Smooth muscle cell (in vitro differentiated cells): ENCODE data around the gene CCDC15. TPM values are rescaled to one million over a fixed set of nuclear protein-coding genes. Genes with fewer than 3 reads are reported as not detected.
A peak's percentile ranks its signal among the peaks of the same experiment; 100 is the strongest.

ENCODE experiments used
- DNase-seq: peaks from one replicate; lab custom pipeline; 2025; ENCODE audit not compliant: unreplicated experiment; lab: John Stamatoyannopoulos, UW
- H2AFZ ChIP-seq: fragments of 200-600 bp; sonication (generic); 2 replicates; pipeline ENCODE4 v1.6.0; 2016; ENCODE audit warnings: antibody characterized with exemption, low read depth, mild to moderate bottlenecking
- H3F3A ChIP-seq: fragments of 200-600 bp; sonication (generic); 2 replicates; pipeline ENCODE4 v1.6.0; 2017; ENCODE audit warnings: antibody characterized with exemption, low read depth
- H3K27ac ChIP-seq: fragments of 200-600 bp; sonication (generic); 2 replicates; pipeline ENCODE4 v1.5.1; 2016; ENCODE audit warnings: low read depth, mild to moderate bottlenecking
- H3K27me3 ChIP-seq: fragments of 200-600 bp; sonication (generic); 2 replicates; pipeline ENCODE4 v1.6.1; 2016; ENCODE audit warnings: low read depth, mild to moderate bottlenecking
- H3K36me3 ChIP-seq: fragments of 200-600 bp; sonication (generic); 2 replicates; pipeline ENCODE4 v1.5.1; 2016; ENCODE audit warnings: low read depth
- H3K4me1 ChIP-seq: fragments of 200-600 bp; sonication (generic); 2 replicates; pipeline ENCODE4 v1.5.1; 2016; ENCODE audit warnings: low read depth
- H3K4me2 ChIP-seq: fragments of 200-600 bp; sonication (generic); 2 replicates; pipeline ENCODE4 v1.6.0; 2016; ENCODE audit warnings: mild to moderate bottlenecking
- H3K4me3 ChIP-seq: fragments of 200-600 bp; sonication (generic); 2 replicates; pipeline ENCODE4 v1.5.1; 2016; ENCODE audit warnings: mild to moderate bottlenecking
- H3K79me2 ChIP-seq: fragments of 200-600 bp; sonication (generic); 2 replicates; pipeline ENCODE4 v1.6.0; 2016; ENCODE audit warnings: low read depth, mild to moderate bottlenecking
- H3K9ac ChIP-seq: fragments of 200-600 bp; sonication (generic); 2 replicates; pipeline ENCODE4 v1.6.0; 2016; ENCODE audit warnings: low read depth
- H3K9me3 ChIP-seq: fragments of 200-600 bp; sonication (generic); replicated peaks from 2 replicates; pipeline ENCODE4 v1.5.1; 2016; ENCODE audit warnings: low read depth
- H4K20me1 ChIP-seq: fragments of 200-600 bp; sonication (generic); 2 replicates; pipeline ENCODE4 v1.6.0; 2016; ENCODE audit warnings: low read depth
- CTCF ChIP-seq: fragments of 200-600 bp; sonication (generic); IDR thresholded peaks from 2 replicates; pipeline ENCODE4 v1.5.1; 2017; ENCODE audit warnings: borderline replicate concordance, mild to moderate bottlenecking, antibody characterized with exemption; ENCODE audit not compliant: insufficient read depth, poor library complexity, severe bottlenecking
- WGBS: methylation state at CpG from one replicate; pipeline ENCODE4 v1.1.7; 2016; ENCODE audit warnings: low lambda C conversion rate; 5-methylcytosine and 5-hydroxymethylcytosine counted together
- polyA plus RNA-seq: library from polyadenylated mRNA; unstranded; fragments of >200 nt; fragmentation: Nextera tagmentation; extraction: Ambion mirVana; gene quantifications from 2 replicates; pipeline ENCODE4 v1.2.1, GENCODE V29; 2016
- total RNA-seq: library from RNA; depleted of rRNA; stranded (reverse); fragments of >200 nt; gene quantifications from 2 replicates; pipeline ENCODE4 v1.2.3, GENCODE V29; 2014

The CCDC15 gene
- total and polyA plus RNA-seq, 2 experiments from 2014 or later, result 1.9 to 4.0 TPM

- DNase-seq, result no peak
- H3K27me3 ChIP-seq, result no peaks in the 10 kb centered on the region
- H3K36me3 ChIP-seq, result no peaks in the 10 kb centered on the region
- H3K4me2 ChIP-seq, result no peak overlapping the region
- no peak overlapping the region for H3K4me3 ChIP-seq
- no peaks in the 10 kb centered on the region for H3K4me1 ChIP-seq
- H4K20me1 ChIP-seq, result no peaks in the 10 kb centered on the region
- WGBS, result 42% methylated on average over 10 of the region's 10 CpGs
- H3K9me3 ChIP-seq, result no peaks in the 10 kb centered on the region
- peak overlapping the region; percentile 57 for H3K9ac ChIP-seq
- H3K27ac ChIP-seq, result peak overlapping the region; percentile 66
- no peaks in the 10 kb centered on the region for H3F3A ChIP-seq
- no peak overlapping the region for H2AFZ ChIP-seq
- no peak for TF ChIP-seq CTCF
- no peaks in the 10 kb centered on the region for H3K79me2 ChIP-seq
These were observed 128.8 kb downstream of the CCDC15 start for GRCh38 chr11:125082611-125083311.

- Histone ChIP-seq H3K27ac (peak overlapping the region; percentile 66), H3K79me2 (no peaks in the 10 kb centered on the region), H3F3A (no peaks in the 10 kb centered on the region), H3K9ac (peak overlapping the region; percentile 40), H3K9me3 (no peaks in the 10 kb centered on the region), H4K20me1 (no peaks in the 10 kb centered on the region), H3K4me3 (no peak overlapping the region), H3K4me1 (no peaks in the 10 kb centered on the region), H3K27me3 (no peaks in the 10 kb centered on the region), H2AFZ (no peak overlapping the region), H3K36me3 (no peaks in the 10 kb centered on the region), H3K4me2 (no peak overlapping the region)
- no peak for TF ChIP-seq CTCF
- WGBS, result 83% methylated on average over 11 of the region's 11 CpGs
- DNase-seq, result no peak
These were observed 129.5 kb downstream of the CCDC15 start for GRCh38 chr11:125083312-125084056.

- H3K4me1 ChIP-seq, result no peaks in the 10 kb centered on the region
- WGBS, result 96% methylated on average over 11 of the region's 11 CpGs
- no peaks in the 10 kb centered on the region for H4K20me1 ChIP-seq
- no peaks in the 10 kb centered on the region for H3K36me3 ChIP-seq
- H3K27ac ChIP-seq, result no peak overlapping the region
- H3K9ac ChIP-seq, result no peak overlapping the region
- DNase-seq, result no peak
- no peaks in the 10 kb centered on the region for H3F3A ChIP-seq
- H2AFZ ChIP-seq, result no peak overlapping the region
- no peak overlapping the region for H3K4me3 ChIP-seq
- no peak for TF ChIP-seq CTCF
- no peaks in the 10 kb centered on the region for H3K79me2 ChIP-seq
- H3K27me3 ChIP-seq, result no peaks in the 10 kb centered on the region
- no peak overlapping the region for H3K4me2 ChIP-seq
- H3K9me3 ChIP-seq, result no peaks in the 10 kb centered on the region
These were observed 130.0 kb downstream of the CCDC15 start for GRCh38 chr11:125084057-125084416.
